RWPE1 (cell line): ENCODE results near the gene PREP.
"Not testable (repeated sequence)": the region's sequence is repeated elsewhere in the genome, so short reads cannot be mapped to it uniquely, and the experiment has no call there.

Experiments used
- CTCF ChIA-PET: fragments of 350-600 bp; sonication (Branson Sonifier 250); formaldehyde crosslinking; extraction: SDS; loops from one replicate; lab custom pipeline; 2021; lab: Yijun Ruan, JAX
- POLR2A ChIA-PET: fragments of 400-600 bp; formaldehyde crosslinking; extraction: SDS; loops from one replicate; lab custom pipeline; 2020; ENCODE audit warnings: antibody characterized with exemption; ENCODE audit not compliant: low non-redundant PET; lab: Yijun Ruan, JAX
- DNase-seq: peaks from one replicate; pipeline ENCODE4 v3.0.0; 2012; ENCODE audit warnings: low spot score
- H3K27ac ChIP-seq: fragments of 450-650 bp; 2 replicates; pipeline ENCODE4 v1.5.1; 2017
- TF ChIP-seq, protein P1 (sequence below): fragments of 450-650 bp; conservative IDR thresholded peaks from 2 replicates; pipeline ENCODE4 v1.5.1; 2017; ENCODE audit warnings: low read depth, mild to moderate bottlenecking

PREP gene

DNA sequence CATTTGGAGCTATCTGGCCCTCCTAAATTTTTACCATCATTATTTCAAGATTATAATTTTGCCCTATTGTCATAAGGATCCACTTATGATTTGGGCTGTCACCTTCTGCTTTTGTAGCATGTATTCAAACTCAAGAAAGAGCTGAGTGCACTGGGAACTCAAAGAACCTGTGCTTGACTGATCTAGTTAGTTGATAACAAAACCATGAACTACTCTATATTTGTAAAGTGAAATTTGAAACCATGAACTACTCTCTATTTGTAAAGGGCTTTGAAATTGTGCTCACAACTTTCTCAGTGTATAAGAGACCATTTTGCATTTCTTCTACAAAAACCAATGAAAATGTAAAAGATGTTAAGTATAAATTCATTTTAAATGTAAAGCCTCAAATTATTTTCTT is 145.5 kb downstream of the PREP start:
- TF ChIP-seq, protein P1, sequence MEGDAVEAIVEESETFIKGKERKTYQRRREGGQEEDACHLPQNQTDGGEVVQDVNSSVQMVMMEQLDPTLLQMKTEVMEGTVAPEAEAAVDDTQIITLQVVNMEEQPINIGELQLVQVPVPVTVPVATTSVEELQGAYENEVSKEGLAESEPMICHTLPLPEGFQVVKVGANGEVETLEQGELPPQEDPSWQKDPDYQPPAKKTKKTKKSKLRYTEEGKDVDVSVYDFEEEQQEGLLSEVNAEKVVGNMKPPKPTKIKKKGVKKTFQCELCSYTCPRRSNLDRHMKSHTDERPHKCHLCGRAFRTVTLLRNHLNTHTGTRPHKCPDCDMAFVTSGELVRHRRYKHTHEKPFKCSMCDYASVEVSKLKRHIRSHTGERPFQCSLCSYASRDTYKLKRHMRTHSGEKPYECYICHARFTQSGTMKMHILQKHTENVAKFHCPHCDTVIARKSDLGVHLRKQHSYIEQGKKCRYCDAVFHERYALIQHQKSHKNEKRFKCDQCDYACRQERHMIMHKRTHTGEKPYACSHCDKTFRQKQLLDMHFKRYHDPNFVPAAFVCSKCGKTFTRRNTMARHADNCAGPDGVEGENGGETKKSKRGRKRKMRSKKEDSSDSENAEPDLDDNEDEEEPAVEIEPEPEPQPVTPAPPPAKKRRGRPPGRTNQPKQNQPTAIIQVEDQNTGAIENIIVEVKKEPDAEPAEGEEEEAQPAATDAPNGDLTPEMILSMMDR = no peak
- ChIA-PET POLR2A (no interaction called here), CTCF (no interaction called here)

DNA sequence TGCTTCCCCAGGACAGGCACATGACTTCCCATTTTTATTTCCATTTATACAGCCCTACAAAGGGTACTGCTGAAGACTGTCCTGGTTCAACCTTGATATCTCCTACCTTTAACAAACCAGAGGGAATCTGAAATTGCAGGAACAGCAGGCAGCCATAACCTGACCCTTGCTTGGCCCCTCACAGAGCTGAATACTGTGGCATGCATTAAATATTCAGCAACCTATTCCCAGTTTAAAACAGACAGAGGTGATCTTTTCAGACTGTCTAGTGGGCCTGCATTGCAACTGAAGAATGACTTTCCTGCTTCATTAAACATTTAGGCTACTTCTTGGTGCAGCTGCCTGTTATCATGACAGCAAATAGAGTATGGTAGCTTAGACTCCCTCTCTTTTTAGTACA is 146.3 kb downstream of the PREP start:
- POLR2A ChIA-PET = no interaction called here

More for the DNA sequence above, 145.5 kb downstream of the PREP start:
- no peak for DNase-seq
- no peak overlapping the region for H3K27ac ChIP-seq

DNA sequence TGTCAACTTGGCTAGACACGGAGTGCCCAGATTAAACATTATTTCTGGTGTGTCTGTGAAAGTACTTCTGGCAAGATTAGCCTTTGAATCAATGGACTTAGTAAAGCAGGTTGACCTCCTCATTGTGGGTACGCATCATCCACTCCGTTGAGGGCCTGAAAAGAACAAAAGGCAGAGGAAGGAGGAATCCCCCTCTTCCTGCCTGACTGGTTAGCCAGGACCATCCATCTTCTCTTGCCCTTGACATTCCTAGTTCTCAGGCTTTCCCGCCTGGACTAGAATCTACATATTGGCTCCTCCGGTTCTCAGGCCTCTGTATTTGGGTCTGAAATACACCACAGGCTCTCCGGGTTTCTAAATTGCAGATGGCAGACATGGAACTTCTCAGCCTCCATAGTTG is 149.1 kb downstream of the PREP start:
- ChIA-PET CTCF (no interaction called here), POLR2A (no interaction called here)
- no peak for DNase-seq
- TF ChIP-seq, protein P1 = no peak
- H3K27ac ChIP-seq = no peak overlapping the region

More for the DNA sequence above, 146.3 kb downstream of the PREP start:
- CTCF ChIA-PET = no interaction called here
- TF ChIP-seq, protein P1 = no peak
- DNase-seq = no peak
- H3K27ac ChIP-seq = no peak overlapping the region

DNA sequence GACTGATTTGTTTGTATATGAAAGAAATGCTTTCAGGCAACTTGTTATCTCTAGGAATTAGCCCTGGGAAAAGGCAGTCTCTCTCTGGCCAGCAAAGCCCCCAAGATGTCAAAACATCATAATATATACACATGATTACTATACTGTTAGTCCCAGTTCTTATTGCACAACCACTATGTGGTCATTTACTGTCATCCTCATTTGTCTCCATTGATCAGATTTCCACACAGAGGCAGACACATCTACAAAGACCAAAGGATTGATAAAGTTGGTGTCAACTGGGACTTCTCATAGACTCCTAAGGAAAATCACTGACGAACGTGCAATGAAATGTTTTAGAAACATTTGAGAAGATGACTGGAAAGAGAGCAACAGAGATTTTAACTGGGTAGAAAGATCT is 151.2 kb downstream of the PREP start:
- POLR2A ChIA-PET = no interaction called here
- DNase-seq = no peak
- H3K27ac ChIP-seq = no peak overlapping the region
- TF ChIP-seq, protein P1 = no peak
- CTCF ChIA-PET = no interaction called here

DNA sequence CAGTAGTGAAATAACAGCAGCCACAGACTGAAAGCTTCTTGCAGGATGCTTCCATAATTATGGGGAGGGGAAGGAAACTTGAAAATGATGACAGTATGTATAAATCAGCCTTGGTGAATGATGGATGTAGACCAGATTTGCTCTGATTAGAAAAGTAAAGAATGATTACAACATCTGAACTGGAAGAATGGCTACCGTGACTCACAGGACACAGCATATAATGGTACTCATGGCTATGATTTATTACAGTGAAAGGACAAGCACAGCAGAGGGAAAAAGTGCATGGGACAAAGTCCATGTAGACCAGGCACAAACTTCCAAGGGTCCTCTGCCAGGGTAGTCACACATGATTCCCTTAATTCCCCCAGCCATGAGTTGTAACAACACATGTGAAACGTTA is 152.3 kb downstream of the PREP start:
- CTCF ChIA-PET = no interaction called here
- H3K27ac ChIP-seq = no peak overlapping the region
- POLR2A ChIA-PET = no interaction called here
- TF ChIP-seq, protein P1 = no peak
- peak; percentile 15 for DNase-seq

DNA sequence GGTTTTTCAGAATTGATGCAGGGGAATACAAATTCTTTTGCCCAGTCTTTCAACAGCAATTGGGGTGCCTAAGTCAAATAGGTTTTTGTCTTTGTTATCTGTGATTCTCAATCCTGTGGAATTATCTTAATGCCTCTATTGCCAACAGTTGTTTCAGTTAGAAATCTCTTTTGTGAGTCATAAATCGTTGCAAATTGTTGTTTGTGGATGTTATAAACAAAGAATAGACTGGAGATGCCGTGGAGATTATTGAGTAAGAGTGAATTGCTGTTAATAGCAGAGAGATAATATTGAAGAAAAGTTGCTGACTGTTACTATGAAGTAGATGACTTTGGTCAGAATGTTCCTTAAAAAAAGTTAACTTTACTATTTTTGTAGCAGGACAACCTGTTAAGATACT is 159.4 kb downstream of the PREP start:
- no peak overlapping the region for H3K27ac ChIP-seq
- TF ChIP-seq, protein P1 = no peak
- ChIA-PET CTCF (no interaction called here), POLR2A (no interaction called here)
- DNase-seq = no peak

DNA sequence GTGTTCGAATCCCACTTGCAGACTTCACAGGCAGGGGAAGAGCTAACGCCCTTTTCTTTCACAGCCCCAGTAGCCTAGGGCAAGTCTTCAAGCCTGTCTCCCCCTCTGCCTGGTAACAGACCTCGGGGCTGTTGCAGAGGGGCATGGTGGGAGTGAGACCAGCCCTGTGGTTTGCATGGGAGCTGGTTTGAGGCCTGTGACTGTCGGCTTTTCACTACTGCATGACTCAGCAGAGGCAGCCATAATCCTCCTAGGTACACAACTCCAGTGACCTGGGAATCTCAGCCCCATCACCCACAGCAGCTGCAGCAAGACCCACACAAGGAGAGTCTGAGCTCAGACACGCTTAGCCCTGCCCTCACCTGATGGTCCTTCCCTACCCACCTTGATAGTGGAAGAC is 167.7 kb downstream of the PREP start:
- no peak overlapping the region for H3K27ac ChIP-seq
- TF ChIP-seq, protein P1 = no peak
- no peak for DNase-seq
- CTCF ChIA-PET = no interaction called here
- POLR2A ChIA-PET = no interaction called here

DNA sequence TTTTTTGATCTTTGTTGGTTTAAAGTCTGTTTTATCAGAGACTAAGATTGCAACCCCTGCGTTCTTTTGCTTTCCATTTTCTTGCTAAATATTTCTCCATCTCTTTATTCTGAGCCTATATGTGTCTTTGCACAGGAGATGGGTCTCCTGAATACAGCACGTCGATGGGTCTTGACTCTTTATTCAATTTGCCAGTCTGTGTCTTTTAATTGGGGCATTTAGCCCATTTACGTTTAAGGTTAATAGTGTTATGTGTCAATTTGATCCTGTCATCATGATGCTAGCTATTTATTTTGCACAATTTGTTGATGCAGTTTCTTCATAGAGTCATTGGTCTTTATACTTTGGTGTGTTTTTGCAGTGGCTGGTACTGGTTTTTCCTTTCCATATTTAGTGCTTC is 171.1 kb downstream of the PREP start:
- CTCF ChIA-PET, POLR2A ChIA-PET, H3K27ac ChIP-seq, DNase-seq: not testable (repeated sequence)
